ENCODE data around the gene RELB.
"Not testable (repeated sequence)": the region's sequence is repeated elsewhere in the genome, so short reads cannot be mapped to it uniquely, and the experiment has no call there.

RELB gene

DNA sequence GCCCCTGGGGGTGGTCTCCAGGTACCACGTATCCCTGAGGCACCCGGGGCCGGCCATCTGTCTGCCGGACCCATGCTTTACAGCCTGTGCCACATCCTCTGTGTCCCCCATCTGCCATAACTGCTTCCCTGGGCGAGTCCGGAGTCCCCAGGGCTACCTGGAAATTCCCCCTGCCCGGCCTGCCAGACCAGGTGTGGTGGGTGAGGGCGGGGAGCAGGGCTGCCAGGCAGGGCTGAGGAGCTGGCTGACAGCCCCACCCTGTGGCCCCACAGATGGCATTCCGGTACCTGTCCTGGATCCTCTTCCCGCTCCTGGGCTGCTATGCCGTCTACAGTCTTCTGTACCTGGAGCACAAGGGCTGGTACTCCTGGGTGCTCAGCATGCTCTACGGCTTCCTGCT is 10.3 kb upstream of the RELB start:
- no peak for DNase-seq (ENCODE audit: low spot score in 2 of 2)
- ATAC-seq (replicated peaks; ENCODE audit: extremely low read depth, poor library complexity, severe bottlenecking) = no peak
- peaks cover 26% of the 10 kb centered on the region for H3K36me3 Mint-ChIP-seq (ENCODE audit: insufficient read depth)
- no peaks in the 10 kb centered on the region for H3K27me3 Mint-ChIP-seq
- no peak overlapping the region for H3K4me3 Mint-ChIP-seq
- no peak overlapping the region for H3K27ac Mint-ChIP-seq (ENCODE audit: low read depth)
- peaks cover 11% of the 10 kb centered on the region for H3K4me1 Mint-ChIP-seq
- H3K9me3 Mint-ChIP-seq = no peaks in the 10 kb centered on the region

DNA sequence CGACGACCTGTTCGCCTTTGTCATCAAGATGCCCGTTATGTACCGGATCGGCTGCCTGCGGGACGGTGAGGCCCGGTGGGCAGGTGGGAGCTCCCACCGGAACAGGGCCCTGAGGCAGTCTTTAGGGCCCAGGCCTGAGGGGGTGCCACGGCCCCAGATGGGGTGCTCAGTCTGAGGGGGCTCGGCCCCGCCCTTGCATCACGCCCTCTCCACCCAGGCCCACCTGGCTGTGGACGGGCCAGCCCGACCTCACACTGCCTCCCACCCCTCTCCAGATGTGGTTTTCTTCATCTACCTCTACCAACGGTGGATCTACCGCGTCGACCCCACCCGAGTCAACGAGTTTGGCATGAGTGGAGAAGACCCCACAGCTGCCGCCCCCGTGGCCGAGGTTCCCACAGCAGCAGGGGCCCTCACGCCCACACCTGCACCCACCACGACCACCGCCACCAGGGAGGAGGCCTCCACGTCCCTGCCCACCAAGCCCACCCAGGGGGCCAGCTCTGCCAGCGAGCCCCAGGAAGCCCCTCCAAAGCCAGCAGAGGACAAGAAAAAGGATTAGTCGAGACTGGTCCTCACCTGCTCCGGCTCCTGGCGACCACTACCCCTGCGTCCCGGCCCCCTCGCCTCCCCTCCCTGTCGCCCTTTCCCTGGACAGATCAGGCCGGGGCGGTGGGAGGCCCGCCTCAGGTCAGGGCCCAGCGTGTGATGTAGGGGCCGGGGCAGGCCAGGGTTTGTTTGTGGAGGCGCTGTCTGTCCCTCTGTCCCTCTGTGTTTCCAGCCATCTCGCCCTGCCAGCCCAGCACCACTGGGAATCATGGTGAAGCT is 8.7 kb upstream of the RELB start:
- ATAC-seq (replicated peaks; ENCODE audit: extremely low read depth, poor library complexity, severe bottlenecking) (no peak), DNase-seq (ENCODE audit: low spot score in 2 of 2) (no peak)
- Mint-ChIP-seq H3K9me3 (no peaks in the 10 kb centered on the region), H3K4me1 (peaks cover 11% of the 10 kb centered on the region), H3K27ac (ENCODE audit: low read depth) (no peak overlapping the region), H3K36me3 (ENCODE audit: insufficient read depth) (peaks cover 18% of the 10 kb centered on the region), H3K4me3 (no peak overlapping the region), H3K27me3 (no peaks in the 10 kb centered on the region)

DNA sequence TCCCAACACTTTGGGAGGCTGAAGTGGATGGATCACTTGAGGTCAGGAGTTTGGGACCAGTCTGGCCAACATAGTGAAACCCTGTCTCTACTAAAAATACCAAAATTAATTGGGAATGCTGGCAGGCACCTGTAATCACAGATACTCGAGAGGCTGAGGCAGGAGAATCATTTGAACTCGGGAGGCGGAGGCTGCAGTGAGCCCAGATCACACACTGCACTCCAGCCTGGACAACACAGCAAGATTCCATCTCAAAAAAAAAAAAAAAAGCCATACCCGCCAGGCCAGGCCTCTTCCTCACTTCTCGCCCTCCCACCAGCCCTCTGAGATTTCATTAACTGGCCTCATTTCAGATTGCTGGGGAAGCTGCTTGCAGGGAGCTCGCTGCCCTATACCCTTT is 7.7 kb upstream of the RELB start:
- no peak for DNase-seq (ENCODE audit: low spot score in 2 of 2)
- ATAC-seq (replicated peaks; ENCODE audit: extremely low read depth, poor library complexity, severe bottlenecking) = no peak
- Mint-ChIP-seq H3K27me3 (no peaks in the 10 kb centered on the region), H3K9me3 (no peaks in the 10 kb centered on the region), H3K4me1 (peaks cover 11% of the 10 kb centered on the region), H3K36me3 (ENCODE audit: insufficient read depth) (peaks cover 18% of the 10 kb centered on the region), H3K4me3 (no peak overlapping the region), H3K27ac (ENCODE audit: low read depth) (no peak overlapping the region)

DNA sequence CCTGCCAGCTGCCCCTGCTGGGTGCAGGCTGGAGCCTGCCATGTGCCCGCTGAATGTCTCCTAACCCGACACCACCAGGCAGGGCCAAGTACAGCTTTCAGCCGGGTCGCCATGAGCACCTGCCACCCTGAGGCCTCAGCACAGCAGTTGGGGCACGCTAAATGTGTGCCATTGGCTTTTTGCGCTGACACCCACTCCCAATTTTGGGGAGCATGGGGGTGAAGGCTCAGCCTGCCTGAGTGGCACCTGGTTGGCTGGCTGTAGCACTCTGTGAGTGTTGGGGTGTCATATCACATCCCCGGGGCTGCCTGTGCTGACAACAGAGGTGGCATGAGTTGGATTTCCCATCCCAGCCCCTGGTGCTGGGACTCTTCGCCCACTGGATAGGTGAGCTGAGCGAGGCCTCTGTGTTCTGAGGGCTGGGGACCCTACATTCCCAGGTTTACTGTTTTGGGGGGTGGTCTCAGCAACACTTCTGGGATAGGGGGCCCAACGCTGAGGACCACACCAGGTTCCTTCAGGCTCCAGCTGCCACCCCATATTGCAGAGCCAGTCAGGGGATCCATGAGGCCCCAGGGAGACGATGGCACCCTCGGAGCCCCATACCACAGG is 7.2 kb upstream of the RELB start:
- H3K4me3 Mint-ChIP-seq = no peak overlapping the region
- peaks cover 13% of the 10 kb centered on the region for H3K36me3 Mint-ChIP-seq (ENCODE audit: insufficient read depth)
- peaks cover 7% of the 10 kb centered on the region for H3K4me1 Mint-ChIP-seq
- H3K9me3 Mint-ChIP-seq = no peaks in the 10 kb centered on the region
- DNase-seq (ENCODE audit: low spot score in 2 of 2) (no peak), ATAC-seq (replicated peaks; ENCODE audit: extremely low read depth, poor library complexity, severe bottlenecking) (no peak)
- H3K27ac Mint-ChIP-seq (ENCODE audit: low read depth) = no peak overlapping the region
- no peaks in the 10 kb centered on the region for H3K27me3 Mint-ChIP-seq

DNA sequence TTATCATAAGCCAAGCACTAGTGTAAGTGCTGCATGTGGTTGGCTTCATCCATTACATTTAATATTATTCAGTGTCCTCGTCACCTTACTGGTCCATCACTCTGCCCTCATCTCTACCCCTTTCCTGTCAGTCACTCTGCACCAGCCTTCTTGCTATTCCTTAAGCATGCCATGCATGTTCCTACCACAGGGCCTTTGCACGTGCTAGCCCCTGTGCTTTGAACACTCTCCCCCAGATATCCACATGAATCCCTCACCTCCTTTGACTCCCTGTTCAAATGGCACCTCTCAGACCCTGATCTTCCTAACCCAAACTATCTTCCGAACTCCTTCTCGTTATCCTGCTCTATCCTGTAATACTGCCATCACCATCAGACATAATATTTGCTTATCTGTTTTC is 3.2 kb upstream of the RELB start:
- Mint-ChIP-seq H3K36me3 (ENCODE audit: insufficient read depth) (peaks cover 28% of the 10 kb centered on the region), H3K4me1 (peaks cover 16% of the 10 kb centered on the region), H3K4me3 (no peak overlapping the region), H3K27ac (ENCODE audit: low read depth) (no peak overlapping the region), H3K9me3 (no peaks in the 10 kb centered on the region), H3K27me3 (no peaks in the 10 kb centered on the region)
- ATAC-seq (replicated peaks; ENCODE audit: extremely low read depth, poor library complexity, severe bottlenecking) (no peak), DNase-seq (ENCODE audit: low spot score in 2 of 2) (no peak)

DNA sequence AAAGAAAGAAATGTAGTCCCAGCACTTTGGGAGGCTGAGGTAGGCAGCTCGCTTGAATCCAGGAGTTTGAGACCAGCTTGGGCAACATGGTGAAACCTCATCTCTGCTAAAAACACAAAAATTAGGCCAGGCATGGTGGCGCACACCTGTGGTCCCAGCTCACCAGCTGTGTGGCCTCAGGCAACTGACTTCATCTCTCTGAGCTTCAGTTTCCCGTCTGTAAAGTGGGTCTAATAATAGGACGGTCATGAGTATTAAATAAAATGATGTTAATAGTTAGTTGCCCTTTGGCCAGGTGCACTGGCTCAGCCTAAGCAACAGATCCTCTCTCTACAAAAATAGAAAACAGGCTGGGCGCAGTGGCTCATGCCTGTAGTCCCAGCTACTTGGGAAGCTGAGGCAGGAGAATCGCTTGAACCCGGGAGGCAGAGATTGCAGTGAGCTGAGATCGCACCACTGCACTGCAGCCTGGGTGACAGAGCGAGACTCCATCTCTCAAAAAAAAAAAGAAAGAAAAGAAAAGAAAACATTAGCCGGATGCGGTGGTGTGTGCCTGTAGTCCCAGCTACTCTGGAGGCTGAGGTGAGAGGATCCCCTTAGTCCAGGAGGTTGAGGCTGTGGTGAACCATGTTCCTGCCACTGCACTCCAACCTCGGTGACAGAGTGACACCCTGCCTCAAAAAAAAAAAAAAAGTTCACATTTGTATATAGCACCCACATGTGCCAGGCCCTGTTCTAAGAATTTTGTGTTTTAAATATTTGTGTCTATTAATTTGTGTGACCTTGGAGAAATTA is 1.9 kb upstream of the RELB start:
- Mint-ChIP-seq H3K4me1 (peaks cover 16% of the 10 kb centered on the region), H3K27ac (ENCODE audit: low read depth) (peak overlapping the region; percentile 98), H3K4me3 (peak overlapping the region; percentile 25), H3K36me3 (ENCODE audit: insufficient read depth) (peaks cover 33% of the 10 kb centered on the region)
- not testable (repeated sequence) for ATAC-seq (replicated peaks; ENCODE audit: extremely low read depth, poor library complexity, severe bottlenecking); H3K9me3 Mint-ChIP-seq; DNase-seq (ENCODE audit: low spot score in 2 of 2); H3K27me3 Mint-ChIP-seq

DNA sequence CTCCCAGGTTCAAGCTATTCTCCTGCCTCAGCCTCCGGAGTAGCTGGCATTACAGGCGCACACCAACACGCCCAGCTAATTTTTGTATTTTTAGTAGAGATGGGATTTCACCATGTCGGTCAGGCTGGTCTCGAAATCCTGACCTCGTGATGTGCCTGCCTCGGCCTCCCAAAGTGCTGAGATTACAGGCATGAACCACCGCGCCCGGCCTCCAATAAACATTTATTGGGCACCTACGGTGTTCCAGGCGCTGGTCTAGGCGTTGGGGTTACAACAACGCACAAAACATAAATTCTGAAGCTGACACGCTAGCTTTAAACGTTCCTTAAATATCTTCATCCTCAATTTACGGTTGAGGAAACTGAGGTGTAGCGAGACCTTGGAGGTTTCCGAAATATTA is 599 bp upstream of the RELB start:
- not testable (repeated sequence) for DNase-seq (ENCODE audit: low spot score in 2 of 2); ATAC-seq (replicated peaks; ENCODE audit: extremely low read depth, poor library complexity, severe bottlenecking); H3K27me3 Mint-ChIP-seq; H3K9me3 Mint-ChIP-seq
- Mint-ChIP-seq H3K4me1 (peaks cover 12% of the 10 kb centered on the region), H3K4me3 (peak overlapping the region; percentile 89), H3K27ac (ENCODE audit: low read depth) (peak overlapping the region; percentile 98), H3K36me3 (ENCODE audit: insufficient read depth) (peaks cover 33% of the 10 kb centered on the region)

DNA sequence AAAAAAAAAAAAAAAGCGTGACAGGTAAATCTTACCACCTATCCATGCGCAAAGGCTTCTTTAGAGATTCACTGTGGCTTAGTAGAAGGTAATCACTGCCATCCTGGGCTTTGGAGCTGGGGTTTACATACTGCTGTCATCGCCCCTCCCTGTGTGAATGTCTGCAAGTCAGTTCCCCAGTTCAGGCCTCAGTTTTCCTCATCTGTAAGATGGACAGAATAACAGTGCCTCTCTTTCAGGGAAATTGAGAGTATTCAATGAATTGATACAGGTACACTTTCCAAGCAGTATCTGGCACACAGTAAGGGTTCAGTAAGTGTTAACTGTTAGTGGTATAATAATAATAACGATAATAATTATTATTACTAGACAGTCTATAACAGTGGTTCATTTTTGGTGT is 2.2 kb downstream of the RELB start:
- DNase-seq (ENCODE audit: low spot score in 2 of 2) (no peak), ATAC-seq (replicated peaks; ENCODE audit: extremely low read depth, poor library complexity, severe bottlenecking) (no peak)
- H3K36me3 Mint-ChIP-seq (ENCODE audit: insufficient read depth) = peaks cover 53% of the 10 kb centered on the region
- no peak overlapping the region for H3K27ac Mint-ChIP-seq (ENCODE audit: low read depth)
- H3K27me3 Mint-ChIP-seq = no peaks in the 10 kb centered on the region
- H3K4me1 Mint-ChIP-seq = peaks cover 18% of the 10 kb centered on the region
- H3K9me3 Mint-ChIP-seq = no peaks in the 10 kb centered on the region
- no peak overlapping the region for H3K4me3 Mint-ChIP-seq

DNA sequence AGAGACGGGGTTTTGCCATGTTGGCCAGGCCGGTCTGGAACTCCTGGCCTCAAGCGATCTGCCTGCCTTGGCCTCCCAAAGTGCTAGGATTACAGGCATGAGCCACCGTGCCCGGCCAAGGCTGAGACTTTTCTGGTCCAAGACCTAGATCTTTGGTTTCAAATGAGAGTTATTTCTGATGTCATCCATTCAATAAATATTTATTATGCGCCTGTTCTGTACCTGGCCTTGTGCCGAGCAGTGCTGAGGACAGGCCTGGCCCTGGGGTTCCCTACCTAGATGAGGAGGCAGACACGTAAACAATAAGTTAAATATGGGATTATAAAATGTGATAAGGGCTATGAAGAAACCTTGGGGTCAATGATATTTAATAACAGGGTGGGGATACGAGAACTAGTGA is 4.5 kb downstream of the RELB start:
- H3K4me3 Mint-ChIP-seq = peak overlapping the region; percentile 23
- ATAC-seq (replicated peaks; ENCODE audit: extremely low read depth, poor library complexity, severe bottlenecking) (no peak), DNase-seq (ENCODE audit: low spot score in 2 of 2) (no peak)
- peaks cover 60% of the 10 kb centered on the region for H3K36me3 Mint-ChIP-seq (ENCODE audit: insufficient read depth)
- peak overlapping the region; percentile 88 for H3K27ac Mint-ChIP-seq (ENCODE audit: low read depth)
- H3K4me1 Mint-ChIP-seq = peaks cover 18% of the 10 kb centered on the region
- H3K9me3 Mint-ChIP-seq = no peaks in the 10 kb centered on the region
- no peaks in the 10 kb centered on the region for H3K27me3 Mint-ChIP-seq

DNA sequence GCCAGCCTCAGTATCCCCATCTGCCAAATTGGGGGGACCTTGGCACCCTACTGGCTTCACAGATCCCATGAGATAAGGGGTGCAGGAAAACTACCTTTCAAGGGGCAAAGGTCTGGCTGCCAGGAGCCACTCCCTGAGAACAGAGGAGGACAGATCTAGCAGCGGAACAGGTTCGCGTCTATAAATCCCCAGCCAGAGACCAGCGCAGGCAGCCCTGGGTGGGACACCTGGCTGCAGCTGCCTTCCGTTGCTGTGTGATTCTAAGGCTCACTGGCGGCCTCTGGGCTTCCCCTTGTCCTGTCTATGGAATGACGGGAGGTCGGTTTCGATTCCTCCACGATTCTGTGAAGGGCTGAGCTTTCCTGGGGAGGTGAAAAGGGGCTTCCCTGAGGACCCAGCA is 7.3 kb downstream of the RELB start:
- Mint-ChIP-seq H3K9me3 (no peaks in the 10 kb centered on the region), H3K4me1 (peaks cover 6% of the 10 kb centered on the region), H3K27me3 (no peaks in the 10 kb centered on the region), H3K4me3 (no peak overlapping the region), H3K36me3 (ENCODE audit: insufficient read depth) (peaks cover 65% of the 10 kb centered on the region), H3K27ac (ENCODE audit: low read depth) (no peak overlapping the region)
- ATAC-seq (replicated peaks; ENCODE audit: extremely low read depth, poor library complexity, severe bottlenecking) = no peak
- DNase-seq (ENCODE audit: low spot score in 2 of 2) = no peak

DNA sequence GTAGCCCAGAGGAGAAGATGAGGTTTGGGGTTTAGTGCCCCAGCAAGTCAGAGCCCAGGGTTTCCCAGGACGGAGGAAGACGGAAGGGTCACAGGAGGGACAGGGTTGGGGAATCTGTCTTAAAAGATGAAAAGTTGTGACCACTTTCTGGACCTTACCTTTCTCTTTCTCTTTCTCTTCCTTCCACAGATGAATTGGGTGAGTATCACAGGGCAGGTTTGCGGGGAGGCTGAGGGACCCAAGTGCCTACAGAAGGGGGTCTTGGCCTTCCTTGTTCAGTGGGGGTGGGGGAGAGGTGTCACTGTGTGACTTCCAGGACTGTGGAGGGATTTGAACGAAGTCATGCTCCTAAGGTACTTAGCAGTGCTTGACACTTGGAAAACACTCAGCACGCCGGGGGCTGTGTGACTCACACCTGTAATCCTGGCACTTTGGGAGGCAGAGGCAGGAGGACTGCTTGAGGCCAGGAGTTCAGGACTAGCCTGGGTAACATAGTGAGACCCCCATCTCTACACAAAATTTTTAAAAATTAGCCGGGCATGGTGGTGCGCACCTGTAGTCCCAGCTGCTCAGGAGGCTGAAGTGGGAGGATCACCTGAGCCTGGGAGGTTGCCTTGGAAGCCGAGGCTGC is 8.5 kb downstream of the RELB start:
- no peak overlapping the region for H3K4me3 Mint-ChIP-seq
- peak overlapping the region; percentile 12 for H3K27ac Mint-ChIP-seq (ENCODE audit: low read depth)
- H3K4me1 Mint-ChIP-seq = peaks cover 6% of the 10 kb centered on the region
- H3K27me3 Mint-ChIP-seq = no peaks in the 10 kb centered on the region
- no peak for ATAC-seq (replicated peaks; ENCODE audit: extremely low read depth, poor library complexity, severe bottlenecking)
- peaks cover 67% of the 10 kb centered on the region for H3K36me3 Mint-ChIP-seq (ENCODE audit: insufficient read depth)
- DNase-seq (ENCODE audit: low spot score in 2 of 2) = no peak
- no peaks in the 10 kb centered on the region for H3K9me3 Mint-ChIP-seq

DNA sequence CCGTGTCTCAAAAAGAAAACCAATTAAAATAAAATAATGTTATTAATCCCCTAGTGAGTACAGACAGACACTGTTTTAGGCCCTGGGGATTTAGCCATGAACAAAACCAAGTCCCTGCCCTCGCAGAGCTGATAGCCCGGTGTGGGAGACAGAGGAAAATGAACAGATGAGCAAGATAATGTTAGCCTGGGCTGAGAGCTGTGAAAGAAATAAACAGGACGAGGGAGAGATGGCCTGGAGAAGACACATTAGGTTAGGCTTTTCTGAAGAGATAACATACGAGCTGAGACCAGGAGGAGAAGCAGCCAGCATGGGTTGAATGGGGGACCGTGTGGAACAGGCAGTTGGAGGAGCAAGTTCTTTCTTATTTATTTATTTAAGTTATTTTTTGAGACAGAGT is 9.0 kb downstream of the RELB start:
- peaks cover 71% of the 10 kb centered on the region for H3K36me3 Mint-ChIP-seq (ENCODE audit: insufficient read depth)
- H3K4me3 Mint-ChIP-seq = no peak overlapping the region
- ATAC-seq (replicated peaks; ENCODE audit: extremely low read depth, poor library complexity, severe bottlenecking) (no peak), DNase-seq (ENCODE audit: low spot score in 2 of 2) (no peak)
- H3K9me3 Mint-ChIP-seq = no peaks in the 10 kb centered on the region
- no peaks in the 10 kb centered on the region for H3K27me3 Mint-ChIP-seq
- H3K4me1 Mint-ChIP-seq = peaks cover 6% of the 10 kb centered on the region
- peak overlapping the region; percentile 12 for H3K27ac Mint-ChIP-seq (ENCODE audit: low read depth)
